ENCODE measurements around the gene MRI1.

- no peak for TF ChIP-seq EZH2 (IDR thresholded peaks at IDR 0.05; ENCODE audit: borderline replicate concordance, insufficient read depth, low read length, poor library complexity, severe bottlenecking)
- TF ChIP-seq CTCF (IDR thresholded peaks at IDR 0.05; ENCODE audit: poor library complexity, severe bottlenecking), result no peak
- TF ChIP-seq TAF1 (IDR thresholded peaks at IDR 0.05; ENCODE audit: low read depth), result no peak
- TF ChIP-seq REST (IDR thresholded peaks at IDR 0.05; ENCODE audit: borderline replicate concordance), result no peak
- TF ChIP-seq POLR2AphosphoS5 (IDR thresholded peaks at IDR 0.05), result no peak
- TF ChIP-seq RAD21 (conservative IDR thresholded peaks at IDR 0.05), result no peak
Observed at GRCh38 chr19:13795595-13796300, 31.4 kb downstream of the MRI1 start.

Measured in neural cell (in vitro differentiated cells).